ENCODE measurements around the gene XPO4.

XPO4 gene

DNA sequence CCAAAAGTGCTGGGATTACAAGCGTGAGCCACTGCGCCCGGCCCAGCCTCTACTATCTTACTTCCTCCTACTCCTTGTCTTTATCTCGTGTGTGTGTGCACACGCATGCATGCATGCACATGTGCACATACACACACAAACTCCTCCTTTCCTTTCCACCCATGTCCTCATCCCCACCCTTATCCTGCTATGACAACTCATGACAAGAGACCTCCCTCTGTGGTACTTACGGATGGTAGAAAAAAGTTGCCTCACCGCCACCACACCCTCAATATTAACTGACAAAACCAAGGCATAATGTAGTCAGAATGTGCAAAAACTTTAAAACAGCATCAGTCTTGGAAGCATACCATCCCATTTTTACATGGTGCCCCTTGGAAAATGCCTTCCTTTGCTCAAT lies 112.9 kb downstream of the XPO4 start:
- no peak overlapping the region for H3K4me3 ChIP-seq (ENCODE audit: insufficient read depth, low read depth, low read length)
- H3K27me3 ChIP-seq (ENCODE audit: control insufficient read depth, insufficient read depth, low read length, poor library complexity, severe bottlenecking): no peaks in the 10 kb centered on the region
- peaks cover 6% of the 10 kb centered on the region for H3K36me3 ChIP-seq (ENCODE audit: control insufficient read depth, insufficient read depth, low read length)
- no peaks in the 10 kb centered on the region for H3K9me3 ChIP-seq (ENCODE audit: control insufficient read depth, low read length)
- no peaks in the 10 kb centered on the region for H3K4me1 ChIP-seq (ENCODE audit: control insufficient read depth, insufficient read depth, low read length)
- 94 to 95% methylated on average over 7 of the region's 7 CpGs for WGBS, 2 experiments
- H3K27ac ChIP-seq (ENCODE audit: insufficient read depth, low read depth, low read length, poor library complexity, severe bottlenecking): no peak overlapping the region

DNA sequence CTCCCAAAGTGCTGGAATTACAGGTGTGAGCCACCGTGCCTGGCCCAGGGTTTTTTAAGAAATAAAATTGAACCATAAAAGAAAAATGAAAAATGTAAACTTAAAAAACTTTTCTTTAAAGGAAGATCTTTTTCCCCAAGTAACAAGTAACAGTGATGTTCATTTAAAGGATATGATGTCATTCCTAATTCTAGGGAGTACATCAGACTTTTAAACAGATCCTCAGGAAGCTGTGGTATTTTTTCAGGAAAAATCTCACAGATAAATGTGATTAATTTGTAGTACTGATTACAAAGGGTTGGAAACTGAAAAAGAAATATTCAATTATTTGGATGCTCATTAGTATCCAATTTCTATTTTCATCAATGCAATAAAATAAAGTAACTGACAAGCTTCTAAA lies 114.2 kb downstream of the XPO4 start:
- Histone ChIP-seq H3K36me3 (ENCODE audit: control insufficient read depth, insufficient read depth, low read length) (peaks cover 2% of the 10 kb centered on the region), H3K27me3 (ENCODE audit: control insufficient read depth, insufficient read depth, low read length, poor library complexity, severe bottlenecking) (no peaks in the 10 kb centered on the region), H3K4me3 (ENCODE audit: insufficient read depth, low read depth, low read length) (no peak overlapping the region), H3K4me1 (ENCODE audit: control insufficient read depth, insufficient read depth, low read length) (no peaks in the 10 kb centered on the region), H3K27ac (ENCODE audit: insufficient read depth, low read depth, low read length, poor library complexity, severe bottlenecking) (no peak overlapping the region), H3K9me3 (ENCODE audit: control insufficient read depth, low read length) (no peaks in the 10 kb centered on the region)
- WGBS, 2 experiments: no CpG with 5 or more reads among the region's 1 CpG

DNA sequence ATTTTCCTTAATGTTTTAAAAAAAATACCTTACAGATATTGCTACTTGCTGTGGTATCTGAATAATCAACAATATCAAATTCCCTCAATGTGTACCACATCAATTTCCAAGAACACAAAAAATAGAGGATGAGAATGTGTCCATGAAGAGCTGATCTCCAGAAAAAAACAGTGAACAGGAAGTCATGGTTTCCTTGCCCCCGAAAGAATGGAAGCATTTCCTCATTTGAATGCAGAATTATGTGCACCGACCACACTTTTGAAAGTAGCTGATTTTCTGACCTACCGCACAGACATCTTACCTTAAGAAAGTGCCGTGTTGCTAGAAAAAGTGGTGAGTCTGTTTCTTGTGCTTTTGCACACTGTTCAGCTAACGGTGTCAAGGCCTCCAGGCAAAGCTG lies 115.4 kb downstream of the XPO4 start:
- no peaks in the 10 kb centered on the region for H3K9me3 ChIP-seq (ENCODE audit: control insufficient read depth, low read length)
- H3K27ac ChIP-seq (ENCODE audit: insufficient read depth, low read depth, low read length, poor library complexity, severe bottlenecking): no peak overlapping the region
- H3K36me3 ChIP-seq (ENCODE audit: control insufficient read depth, insufficient read depth, low read length): peaks cover 2% of the 10 kb centered on the region
- H3K4me1 ChIP-seq (ENCODE audit: control insufficient read depth, insufficient read depth, low read length): no peaks in the 10 kb centered on the region
- H3K4me3 ChIP-seq (ENCODE audit: insufficient read depth, low read depth, low read length): no peak overlapping the region
- 95 to 96% methylated on average over 5 of the region's 5 CpGs for WGBS, 2 experiments
- no peaks in the 10 kb centered on the region for H3K27me3 ChIP-seq (ENCODE audit: control insufficient read depth, insufficient read depth, low read length, poor library complexity, severe bottlenecking)

DNA sequence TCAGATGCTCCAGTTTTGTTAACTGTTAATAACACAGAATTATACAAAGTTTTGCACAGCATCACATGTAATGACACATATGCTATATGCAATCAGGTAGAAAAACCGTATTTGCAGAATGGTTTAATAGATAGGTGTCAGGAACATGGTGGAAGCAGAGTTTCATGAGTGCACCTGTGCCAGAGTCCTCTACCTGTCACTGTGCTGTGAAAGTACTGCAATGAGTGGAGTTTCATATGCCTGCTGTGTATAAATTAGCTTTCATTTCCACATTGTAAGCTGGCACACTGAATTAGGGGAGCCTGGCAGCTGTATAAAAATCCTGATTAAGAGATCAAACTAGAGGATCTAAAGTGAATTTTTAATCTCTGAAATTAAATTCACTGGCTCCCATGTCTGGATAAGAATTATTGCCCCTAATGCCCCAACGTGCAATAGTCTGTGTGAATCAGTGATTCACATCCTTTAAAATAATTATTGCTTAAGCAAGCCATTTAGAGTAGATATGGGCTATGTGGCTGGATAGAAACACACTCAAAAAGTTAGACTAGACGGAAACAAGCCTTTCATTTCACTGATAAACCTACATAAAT lies 120.3 kb downstream of the XPO4 start:
- H3K27me3 ChIP-seq (ENCODE audit: control insufficient read depth, insufficient read depth, low read length, poor library complexity, severe bottlenecking): no peaks in the 10 kb centered on the region
- H3K36me3 ChIP-seq (ENCODE audit: control insufficient read depth, insufficient read depth, low read length): no peaks in the 10 kb centered on the region
- H3K4me3 ChIP-seq (ENCODE audit: insufficient read depth, low read depth, low read length): no peak overlapping the region
- no peaks in the 10 kb centered on the region for H3K4me1 ChIP-seq (ENCODE audit: control insufficient read depth, insufficient read depth, low read length)
- H3K9me3 ChIP-seq (ENCODE audit: control insufficient read depth, low read length): no peaks in the 10 kb centered on the region
- H3K27ac ChIP-seq (ENCODE audit: insufficient read depth, low read depth, low read length, poor library complexity, severe bottlenecking): no peak overlapping the region
- 91 to 98% methylated on average over 2 to 3 of the region's 3 CpGs for WGBS, 2 experiments

DNA sequence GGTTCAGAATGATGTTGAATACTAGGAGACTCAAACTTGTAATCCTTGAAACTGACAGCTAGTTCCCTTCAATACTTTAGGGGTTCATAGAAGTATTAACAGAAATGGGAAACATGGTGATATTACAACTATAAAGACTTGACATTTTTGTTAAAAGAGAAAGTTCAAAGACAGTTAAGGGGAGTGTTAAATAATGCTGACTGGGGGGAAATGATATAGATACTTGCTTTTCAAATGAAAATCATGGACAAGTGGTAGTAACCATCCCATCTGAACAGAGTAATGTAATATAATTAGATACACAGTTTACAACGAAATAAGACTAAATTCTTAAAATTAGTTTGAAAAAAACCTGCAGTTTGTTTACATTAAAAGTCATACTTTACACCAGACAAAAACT lies 122.2 kb downstream of the XPO4 start:
- Histone ChIP-seq H3K4me1 (ENCODE audit: control insufficient read depth, insufficient read depth, low read length) (no peaks in the 10 kb centered on the region), H3K4me3 (ENCODE audit: insufficient read depth, low read depth, low read length) (no peak overlapping the region), H3K27ac (ENCODE audit: insufficient read depth, low read depth, low read length, poor library complexity, severe bottlenecking) (no peak overlapping the region), H3K9me3 (ENCODE audit: control insufficient read depth, low read length) (no peaks in the 10 kb centered on the region), H3K36me3 (ENCODE audit: control insufficient read depth, insufficient read depth, low read length) (no peaks in the 10 kb centered on the region), H3K27me3 (ENCODE audit: control insufficient read depth, insufficient read depth, low read length, poor library complexity, severe bottlenecking) (no peaks in the 10 kb centered on the region)
- WGBS, 2 experiments: 80 to 100% methylated on average over 1 of the region's 1 CpG

DNA sequence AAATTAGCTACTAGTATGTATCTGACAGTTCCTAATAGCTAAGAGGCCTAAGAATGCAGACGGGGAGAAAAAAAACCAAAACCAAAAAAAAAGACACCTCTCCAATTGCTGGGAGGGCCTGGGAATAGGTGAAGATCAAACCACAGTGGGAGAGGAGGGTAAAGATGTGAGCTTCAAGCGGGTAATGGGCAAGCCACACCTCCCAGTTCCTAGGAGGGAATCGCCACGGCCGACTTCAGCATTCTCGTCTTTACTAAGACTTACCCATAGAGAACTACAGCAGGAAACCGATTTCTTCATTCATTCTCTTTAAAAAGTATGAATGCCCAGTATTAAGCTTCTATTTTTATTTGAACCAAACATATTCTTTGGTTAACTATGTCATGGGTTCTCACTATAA lies 123.1 kb downstream of the XPO4 start:
- Histone ChIP-seq H3K27ac (ENCODE audit: insufficient read depth, low read depth, low read length, poor library complexity, severe bottlenecking) (no peak overlapping the region), H3K4me3 (ENCODE audit: insufficient read depth, low read depth, low read length) (no peak overlapping the region), H3K4me1 (ENCODE audit: control insufficient read depth, insufficient read depth, low read length) (no peaks in the 10 kb centered on the region), H3K36me3 (ENCODE audit: control insufficient read depth, insufficient read depth, low read length) (no peaks in the 10 kb centered on the region), H3K27me3 (ENCODE audit: control insufficient read depth, insufficient read depth, low read length, poor library complexity, severe bottlenecking) (no peaks in the 10 kb centered on the region), H3K9me3 (ENCODE audit: control insufficient read depth, low read length) (no peaks in the 10 kb centered on the region)
- WGBS, 2 experiments: 82 to 92% methylated on average over 6 to 7 of the region's 7 CpGs

DNA sequence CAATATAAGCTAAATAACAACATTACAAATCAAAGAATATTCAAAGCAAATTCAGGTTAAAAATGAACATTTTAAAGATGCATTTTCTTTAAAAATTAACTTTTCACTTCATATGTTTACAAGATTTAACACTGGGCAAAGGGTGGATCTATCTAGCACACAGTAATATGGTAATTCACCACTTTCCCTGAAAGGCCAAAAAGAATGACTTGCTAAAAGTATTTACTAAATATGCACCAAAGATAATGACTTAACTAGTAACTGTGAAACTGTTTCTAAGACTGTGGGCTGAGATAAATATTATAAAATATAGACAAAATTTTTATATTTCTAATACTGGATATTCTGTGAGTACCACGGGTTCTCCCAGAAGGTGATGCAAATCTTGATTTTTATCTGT lies 124.2 kb downstream of the XPO4 start:
- WGBS, 2 experiments: no CpG with 5 or more reads among the region's 1 CpG

DNA sequence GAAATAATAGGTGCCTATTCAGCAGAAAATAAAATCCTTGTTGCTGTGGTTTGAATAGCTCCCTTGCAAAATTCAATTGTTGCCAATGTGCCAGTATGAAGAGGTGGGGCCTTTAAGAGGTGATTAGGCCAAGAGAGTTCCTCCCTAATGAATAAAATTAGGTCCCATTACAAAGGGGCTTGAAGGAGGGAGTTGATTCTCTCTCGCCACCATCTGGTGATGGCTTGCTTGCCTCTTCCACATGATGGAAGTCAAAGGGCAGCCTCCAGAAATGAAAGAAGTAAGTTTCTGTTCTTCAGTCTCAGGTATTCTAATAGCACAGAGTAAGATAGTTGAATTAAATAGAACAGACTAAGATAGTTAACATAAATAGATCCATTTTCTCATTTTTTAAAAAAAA lies 125.8 kb downstream of the XPO4 start:
- H3K27ac ChIP-seq (ENCODE audit: insufficient read depth, low read depth, low read length, poor library complexity, severe bottlenecking): no peak overlapping the region
- H3K36me3 ChIP-seq (ENCODE audit: control insufficient read depth, insufficient read depth, low read length): no peaks in the 10 kb centered on the region
- 87 to 88% methylated on average over 1 of the region's 1 CpG for WGBS, 2 experiments
- H3K4me3 ChIP-seq (ENCODE audit: insufficient read depth, low read depth, low read length): no peak overlapping the region
- H3K9me3 ChIP-seq (ENCODE audit: control insufficient read depth, low read length): no peaks in the 10 kb centered on the region
- H3K27me3 ChIP-seq (ENCODE audit: control insufficient read depth, insufficient read depth, low read length, poor library complexity, severe bottlenecking): no peaks in the 10 kb centered on the region
- H3K4me1 ChIP-seq (ENCODE audit: control insufficient read depth, insufficient read depth, low read length): peaks cover 10% of the 10 kb centered on the region

More for the DNA sequence above, 124.2 kb downstream of the XPO4 start:
- Histone ChIP-seq H3K27me3 (ENCODE audit: control insufficient read depth, insufficient read depth, low read length, poor library complexity, severe bottlenecking) (no peaks in the 10 kb centered on the region), H3K4me1 (ENCODE audit: control insufficient read depth, insufficient read depth, low read length) (no peaks in the 10 kb centered on the region), H3K27ac (ENCODE audit: insufficient read depth, low read depth, low read length, poor library complexity, severe bottlenecking) (no peak overlapping the region), H3K9me3 (ENCODE audit: control insufficient read depth, low read length) (no peaks in the 10 kb centered on the region), H3K4me3 (ENCODE audit: insufficient read depth, low read depth, low read length) (no peak overlapping the region), H3K36me3 (ENCODE audit: control insufficient read depth, insufficient read depth, low read length) (no peaks in the 10 kb centered on the region)

DNA sequence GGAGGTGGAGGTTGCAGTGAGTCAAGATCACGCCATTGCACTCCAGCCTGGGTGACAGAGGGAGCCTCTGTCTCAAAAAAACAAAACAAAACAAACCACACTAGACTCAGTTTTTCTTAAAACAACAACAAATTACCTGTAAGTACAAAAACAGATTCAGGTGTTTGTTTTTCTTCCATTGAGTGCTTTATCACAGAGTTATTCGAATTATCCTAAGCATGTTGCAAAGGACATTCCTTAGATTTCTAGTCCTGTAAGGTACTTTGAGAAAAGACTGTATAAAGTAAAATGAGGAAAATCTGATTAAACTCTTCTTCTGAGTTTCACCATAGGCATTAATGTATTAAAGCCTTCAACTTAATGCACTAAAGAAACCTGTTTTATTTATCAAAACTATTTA lies 126.6 kb downstream of the XPO4 start:
- Histone ChIP-seq H3K4me3 (ENCODE audit: insufficient read depth, low read depth, low read length) (no peak overlapping the region), H3K9me3 (ENCODE audit: control insufficient read depth, low read length) (no peaks in the 10 kb centered on the region), H3K27me3 (ENCODE audit: control insufficient read depth, insufficient read depth, low read length, poor library complexity, severe bottlenecking) (no peaks in the 10 kb centered on the region), H3K27ac (ENCODE audit: insufficient read depth, low read depth, low read length, poor library complexity, severe bottlenecking) (no peak overlapping the region), H3K4me1 (ENCODE audit: control insufficient read depth, insufficient read depth, low read length) (peaks cover 10% of the 10 kb centered on the region), H3K36me3 (ENCODE audit: control insufficient read depth, insufficient read depth, low read length) (no peaks in the 10 kb centered on the region)
- WGBS, 2 experiments: 96 to 98% methylated on average over 2 of the region's 2 CpGs

DNA sequence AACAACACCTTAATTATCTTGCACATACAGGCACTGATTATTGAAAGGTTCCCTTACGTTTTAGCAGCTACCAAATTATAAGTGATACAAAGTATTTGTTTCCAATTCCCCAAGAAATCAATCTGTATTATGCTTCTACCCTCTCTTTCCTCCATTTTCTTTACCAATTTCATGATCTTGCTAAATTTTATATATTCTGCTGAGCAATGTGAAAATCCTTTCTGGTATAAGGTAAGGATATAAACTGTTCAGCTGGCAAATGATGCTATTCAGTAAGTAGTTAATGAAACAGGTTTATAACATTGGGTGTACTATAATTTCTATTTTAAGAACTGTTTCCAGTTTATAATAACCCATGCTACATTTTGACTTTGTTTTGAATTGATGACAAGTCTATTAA lies 127.8 kb downstream of the XPO4 start:
- no peaks in the 10 kb centered on the region for H3K27me3 ChIP-seq (ENCODE audit: control insufficient read depth, insufficient read depth, low read length, poor library complexity, severe bottlenecking)

More for the DNA sequence above, 127.8 kb downstream of the XPO4 start:
- Histone ChIP-seq H3K4me3 (ENCODE audit: insufficient read depth, low read depth, low read length) (no peak overlapping the region), H3K36me3 (ENCODE audit: control insufficient read depth, insufficient read depth, low read length) (peaks cover 10% of the 10 kb centered on the region), H3K27ac (ENCODE audit: insufficient read depth, low read depth, low read length, poor library complexity, severe bottlenecking) (no peak overlapping the region), H3K9me3 (ENCODE audit: control insufficient read depth, low read length) (no peaks in the 10 kb centered on the region), H3K4me1 (ENCODE audit: control insufficient read depth, insufficient read depth, low read length) (peaks cover 10% of the 10 kb centered on the region)
- WGBS, 2 experiments: 92 to 93% methylated on average over 1 of the region's 1 CpG
